A549 (cell line): ENCODE results near the gene SNAP91.

ENCODE experiments used
- CHD2 ChIP-seq: fragments of 150-350 bp; IDR thresholded peaks from 2 replicates; pipeline ENCODE4 v1.6.1; 2014; ENCODE audit warnings: low read length; ENCODE audit not compliant: partially characterized antibody
- GATA3 ChIP-seq: IDR thresholded peaks from 2 replicates; pipeline ENCODE4 v1.6.1; 2012; ENCODE audit warnings: borderline replicate concordance
- HOXA7 ChIP-seq: fragments of 250-450 bp; sonication (Bioruptor Pico); IDR thresholded peaks from 2 replicates; pipeline ENCODE4 v1.5.0; 2020; ENCODE audit warnings: mild to moderate bottlenecking, moderate library complexity
- MYC ChIP-seq: IDR thresholded peaks from 2 replicates; pipeline ENCODE4 v1.6.1; 2012; ENCODE audit warnings: mild to moderate bottlenecking, inconsistent platforms, low read length, improper control_type of control experiment, borderline replicate concordance
- RAD21 ChIP-seq, 2 experiments: fragments of >200 bp in 1 of 2; sonication (Bioruptor Twin) in 1 of 2; formaldehyde crosslinking in 1 of 2; IDR thresholded peaks in 1 of 2; conservative IDR thresholded peaks in 1 of 2; 2 replicates in 1 of 2; 3 replicates in 1 of 2; pipeline ENCODE4 v1.6.1; 2012 to 2018; ENCODE audit warnings: inconsistent platforms in 1 of 2
- TF ChIP-seq, protein P1 (sequence below): fragments of >200 bp; sonication (Bioruptor Twin); formaldehyde crosslinking; IDR thresholded peaks from 3 replicates; pipeline ENCODE4 v1.5.1; 2016

DNA sequence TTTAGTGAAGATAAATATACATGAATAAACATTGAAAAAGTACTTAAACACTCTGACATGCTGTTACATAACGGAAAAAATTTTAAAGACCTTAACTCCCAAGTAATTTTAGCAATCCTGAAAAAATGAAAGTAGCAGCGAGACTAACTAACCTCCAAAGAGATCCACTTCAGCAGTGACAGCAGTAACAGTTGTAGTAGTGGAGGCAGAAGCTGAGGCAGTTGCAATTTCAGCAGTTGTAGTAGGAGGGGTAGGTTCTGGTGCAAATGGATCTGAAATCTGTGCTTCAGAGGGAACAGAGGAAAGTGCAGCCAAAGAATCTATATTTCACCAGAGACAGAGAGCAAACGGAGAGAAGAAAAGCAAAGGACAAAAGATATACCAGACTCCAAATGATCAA is 107.8 kb downstream of the SNAP91 start:
- TF ChIP-seq, protein P1, sequence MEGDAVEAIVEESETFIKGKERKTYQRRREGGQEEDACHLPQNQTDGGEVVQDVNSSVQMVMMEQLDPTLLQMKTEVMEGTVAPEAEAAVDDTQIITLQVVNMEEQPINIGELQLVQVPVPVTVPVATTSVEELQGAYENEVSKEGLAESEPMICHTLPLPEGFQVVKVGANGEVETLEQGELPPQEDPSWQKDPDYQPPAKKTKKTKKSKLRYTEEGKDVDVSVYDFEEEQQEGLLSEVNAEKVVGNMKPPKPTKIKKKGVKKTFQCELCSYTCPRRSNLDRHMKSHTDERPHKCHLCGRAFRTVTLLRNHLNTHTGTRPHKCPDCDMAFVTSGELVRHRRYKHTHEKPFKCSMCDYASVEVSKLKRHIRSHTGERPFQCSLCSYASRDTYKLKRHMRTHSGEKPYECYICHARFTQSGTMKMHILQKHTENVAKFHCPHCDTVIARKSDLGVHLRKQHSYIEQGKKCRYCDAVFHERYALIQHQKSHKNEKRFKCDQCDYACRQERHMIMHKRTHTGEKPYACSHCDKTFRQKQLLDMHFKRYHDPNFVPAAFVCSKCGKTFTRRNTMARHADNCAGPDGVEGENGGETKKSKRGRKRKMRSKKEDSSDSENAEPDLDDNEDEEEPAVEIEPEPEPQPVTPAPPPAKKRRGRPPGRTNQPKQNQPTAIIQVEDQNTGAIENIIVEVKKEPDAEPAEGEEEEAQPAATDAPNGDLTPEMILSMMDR: no peak
- TF ChIP-seq GATA3 (no peak), RAD21 (conservative IDR thresholded peaks at IDR 0.05 in 1 of 2, IDR thresholded peaks at IDR 0.05 in 1 of 2) (no peak), CHD2 (no peak), HOXA7 (CRISPR knock-in tag) (no peak), MYC (no peak)
